GM23338 (cell line): ENCODE measurements around the gene DPYSL5. TPM values are rescaled to one million over a fixed set of nuclear protein-coding genes. Genes with fewer than 3 reads are reported as not detected.

Experiments
- ATAC-seq: fragments of 200-7000 bp; cut with Tn5 transposase; 3 replicates; pipeline ENCODE4 v1.9.1; 2020
- DNase-seq: peaks from one replicate; pipeline ENCODE4 v3.0.0-alpha.2; 2015; ENCODE audit warnings: low spot score
- H2AFZ ChIP-seq: fragments of 200-600 bp; sonication (generic); 2 replicates; pipeline ENCODE4 v1.8.0; 2016; ENCODE audit warnings: antibody characterized with exemption, mild to moderate bottlenecking, moderate library complexity
- H3F3A ChIP-seq: fragments of 200-600 bp; sonication (generic); replicated peaks from 2 replicates; pipeline ENCODE4 v1.8.0; 2017; ENCODE audit warnings: antibody characterized with exemption, mixed run types, low read depth
- H3K27ac ChIP-seq: fragments of 200-600 bp; sonication (generic); 2 replicates; pipeline ENCODE4 v1.6.1; 2016; ENCODE audit warnings: low read depth
- H3K27me3 ChIP-seq: fragments of 200-600 bp; sonication (generic); 2 replicates; pipeline ENCODE4 v1.8.0; 2016; ENCODE audit warnings: mild to moderate bottlenecking, mixed run types, moderate library complexity; ENCODE audit not compliant: insufficient read depth
- H3K36me3 ChIP-seq: fragments of 200-600 bp; sonication (generic); 2 replicates; pipeline ENCODE4 v1.8.0; 2016; ENCODE audit warnings: mild to moderate bottlenecking; ENCODE audit not compliant: insufficient read depth
- H3K4me1 ChIP-seq: fragments of 200-600 bp; sonication (generic); 2 replicates; pipeline ENCODE4 v1.8.0; 2016; ENCODE audit warnings: mild to moderate bottlenecking, moderate library complexity; ENCODE audit not compliant: insufficient read depth
- H3K4me2 ChIP-seq: fragments of 200-600 bp; sonication (generic); 2 replicates; pipeline ENCODE4 v1.7.1; 2017; ENCODE audit warnings: mixed run types
- H3K4me3 ChIP-seq: fragments of 200-600 bp; sonication (generic); 2 replicates; pipeline ENCODE4 v1.6.1; 2016; ENCODE audit warnings: mixed run types
- H3K79me2 ChIP-seq: fragments of 200-600 bp; sonication (generic); replicated peaks from 2 replicates; pipeline ENCODE4 v1.8.0; 2017; ENCODE audit warnings: mild to moderate bottlenecking; ENCODE audit not compliant: insufficient read depth
- H3K9me2 ChIP-seq: fragments of 200-600 bp; sonication (generic); 2 replicates; pipeline ENCODE4 v1.8.0; 2017; ENCODE audit not compliant: insufficient read depth
- H4K20me1 ChIP-seq: fragments of 200-600 bp; sonication (generic); replicated peaks from 2 replicates; pipeline ENCODE4 v1.8.0; 2017; ENCODE audit warnings: mild to moderate bottlenecking; ENCODE audit not compliant: insufficient read depth
- H3K27ac Mint-ChIP-seq: 2 replicates; pipeline ENCODE4 v1.8.0; 2020; ENCODE audit warnings: inconsistent platforms, mild to moderate bottlenecking, moderate library complexity, mixed read lengths
- H3K27me3 Mint-ChIP-seq: 3 replicates; pipeline ENCODE4 v1.8.0; 2022; ENCODE audit warnings: low read depth, mild to moderate bottlenecking, moderate library complexity, mixed read lengths, inconsistent platforms; ENCODE audit not compliant: insufficient read depth, poor library complexity
- H3K36me3 Mint-ChIP-seq: 3 replicates; pipeline ENCODE4 v1.8.0; 2021; ENCODE audit warnings: low read depth, mild to moderate bottlenecking, inconsistent platforms, moderate library complexity, mixed read lengths
- H3K4me1 Mint-ChIP-seq: 3 replicates; pipeline ENCODE4 v1.8.0; 2020; ENCODE audit warnings: mild to moderate bottlenecking, inconsistent platforms, mixed read lengths
- H3K4me3 Mint-ChIP-seq: 3 replicates; pipeline ENCODE4 v1.8.0; 2021; ENCODE audit warnings: moderate library complexity, mild to moderate bottlenecking, inconsistent platforms, mixed read lengths
- H3K9me3 Mint-ChIP-seq: 3 replicates; pipeline ENCODE4 v1.8.0; 2020; ENCODE audit warnings: moderate library complexity, mild to moderate bottlenecking, inconsistent platforms, mixed read lengths
- EZH2 ChIP-seq: fragments of 200-600 bp; sonication (generic); IDR thresholded peaks from one replicate; pipeline ENCODE4 v1.8.0; 2017; ENCODE audit warnings: antibody characterized with exemption, mild to moderate bottlenecking, low read depth; ENCODE audit not compliant: unreplicated experiment
- EZH2phosphoT487 ChIP-seq: fragments of 200-600 bp; sonication (generic); IDR thresholded peaks from one replicate; pipeline ENCODE4 v1.8.1; 2018; ENCODE audit warnings: antibody characterized with exemption; ENCODE audit not compliant: unreplicated experiment
- JUNB ChIP-seq: IDR thresholded peaks from one replicate; pipeline ENCODE4 v1.6.1; 2016; ENCODE audit warnings: antibody characterized with exemption; ENCODE audit not compliant: unreplicated experiment
- NANOG ChIP-seq: IDR thresholded peaks from 2 replicates; pipeline ENCODE4 v1.6.1; 2016; ENCODE audit warnings: antibody characterized with exemption, borderline replicate concordance
- POLR2AphosphoS5 ChIP-seq: IDR thresholded peaks from 2 replicates; pipeline ENCODE4 v1.6.1; 2016; ENCODE audit warnings: antibody characterized with exemption, low read depth
- REST ChIP-seq: IDR thresholded peaks from one replicate; pipeline ENCODE4 v1.6.1; 2018; ENCODE audit warnings: antibody characterized with exemption; ENCODE audit not compliant: unreplicated experiment
- ZNF114 ChIP-seq: fragments of 250-450 bp; sonication (Bioruptor Pico); IDR thresholded peaks from 2 replicates; pipeline ENCODE4 v1.5.0; 2020; ENCODE audit warnings: mild to moderate bottlenecking, moderate library complexity
- ZNF331 ChIP-seq: fragments of 250-450 bp; sonication (Bioruptor Pico); IDR thresholded peaks from 2 replicates; pipeline ENCODE4 v1.5.0; 2020; ENCODE audit warnings: low read depth, mild to moderate bottlenecking, moderate library complexity
- polyA plus RNA-seq: library from polyadenylated mRNA; unstranded; fragments of >200 nt; fragmentation: Nextera tagmentation; extraction: Ambion mirVana; gene quantifications from 2 replicates; pipeline ENCODE4 v1.2.1, GENCODE V29; 2016
- total RNA-seq: library from RNA; depleted of rRNA; stranded (reverse); fragments of >200 nt; shearing (Covaris generic); gene quantifications from 2 replicates; pipeline ENCODE4 v1.2.3, GENCODE V29; 2014
- TF ChIP-seq, protein P1 (sequence below), 2 experiments: fragments of 200-600 bp in 1 of 2; sonication (generic) in 1 of 2; conservative IDR thresholded peaks; 2 replicates each; pipeline versions ENCODE4 v1.5.1 to v1.6.1; 2016 to 2017; ENCODE audit warnings: antibody characterized with exemption in 2 of 2, low read depth in 2 of 2, mild to moderate bottlenecking in 2 of 2, moderate library complexity in 1 of 2

Gene DPYSL5
- total and polyA plus RNA-seq, 2 experiments from 2014 or later = 3.1 to 8.1 TPM

DNA sequence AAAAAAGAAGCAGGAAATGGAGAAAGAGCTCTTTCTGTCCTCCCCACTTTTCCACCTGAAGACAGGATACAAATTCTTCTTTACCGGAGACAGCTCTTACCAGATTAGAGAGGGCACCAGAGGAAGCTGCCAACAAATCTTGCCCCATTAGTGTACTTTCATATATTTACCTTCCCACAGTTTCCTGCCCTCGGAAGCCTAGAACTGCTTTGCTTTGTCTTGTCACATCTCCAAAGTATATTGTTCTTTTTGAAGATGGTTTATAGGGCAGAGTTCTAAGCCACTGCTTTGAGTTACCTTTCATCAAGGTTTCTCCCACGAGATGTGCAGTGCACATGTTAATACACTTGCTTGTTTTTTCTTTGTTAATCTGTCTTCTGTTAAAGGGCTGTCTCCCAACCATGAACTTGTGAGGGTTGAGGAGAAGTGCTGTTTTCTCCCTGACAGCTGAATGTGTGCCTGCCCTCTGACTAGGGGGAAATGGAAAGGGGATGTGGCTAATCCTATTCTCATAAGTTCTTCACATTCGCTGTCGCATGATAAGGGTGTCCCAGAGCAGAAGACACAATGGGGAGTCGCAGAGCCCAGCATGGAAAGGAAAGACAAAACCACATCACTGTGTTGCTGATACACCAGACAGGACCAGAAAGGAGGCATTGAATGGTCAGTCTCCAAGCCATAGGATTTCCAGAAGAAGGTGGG is 37.9 kb upstream of the DPYSL5 start:
- H3K27me3 ChIP-seq = no peaks in the 10 kb centered on the region
- Mint-ChIP-seq H3K4me1 (no peaks in the 10 kb centered on the region), H3K27me3 (peaks cover 12% of the 10 kb centered on the region), H3K36me3 (no peaks in the 10 kb centered on the region), H3K9me3 (no peaks in the 10 kb centered on the region; the same call in 2 of the 3 replicates), H3K4me3 (no peak overlapping the region), H3K27ac (no peak overlapping the region)
- TF ChIP-seq, protein P1, sequence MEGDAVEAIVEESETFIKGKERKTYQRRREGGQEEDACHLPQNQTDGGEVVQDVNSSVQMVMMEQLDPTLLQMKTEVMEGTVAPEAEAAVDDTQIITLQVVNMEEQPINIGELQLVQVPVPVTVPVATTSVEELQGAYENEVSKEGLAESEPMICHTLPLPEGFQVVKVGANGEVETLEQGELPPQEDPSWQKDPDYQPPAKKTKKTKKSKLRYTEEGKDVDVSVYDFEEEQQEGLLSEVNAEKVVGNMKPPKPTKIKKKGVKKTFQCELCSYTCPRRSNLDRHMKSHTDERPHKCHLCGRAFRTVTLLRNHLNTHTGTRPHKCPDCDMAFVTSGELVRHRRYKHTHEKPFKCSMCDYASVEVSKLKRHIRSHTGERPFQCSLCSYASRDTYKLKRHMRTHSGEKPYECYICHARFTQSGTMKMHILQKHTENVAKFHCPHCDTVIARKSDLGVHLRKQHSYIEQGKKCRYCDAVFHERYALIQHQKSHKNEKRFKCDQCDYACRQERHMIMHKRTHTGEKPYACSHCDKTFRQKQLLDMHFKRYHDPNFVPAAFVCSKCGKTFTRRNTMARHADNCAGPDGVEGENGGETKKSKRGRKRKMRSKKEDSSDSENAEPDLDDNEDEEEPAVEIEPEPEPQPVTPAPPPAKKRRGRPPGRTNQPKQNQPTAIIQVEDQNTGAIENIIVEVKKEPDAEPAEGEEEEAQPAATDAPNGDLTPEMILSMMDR (conservative IDR thresholded peaks at IDR 0.05; ENCODE audit: low read depth in 2 of 2) = no peak
- TF ChIP-seq ZNF331 (CRISPR knock-in tag) (no peak), REST (no peak), NANOG (no peak), POLR2AphosphoS5 (no peak), JUNB (no peak), EZH2 (no peak)
- H3K9me2 ChIP-seq = peaks cover 3% of the 10 kb centered on the region; the same call in 1 of the 2 replicates
- no peaks in the 10 kb centered on the region for H4K20me1 ChIP-seq
- no peaks in the 10 kb centered on the region for H3K36me3 ChIP-seq
- no peaks in the 10 kb centered on the region for H3K4me1 ChIP-seq
- ATAC-seq (no peak), DNase-seq (no peak)
- H3F3A ChIP-seq = no peaks in the 10 kb centered on the region
- H2AFZ ChIP-seq = no peak overlapping the region
- no peak overlapping the region for H3K27ac ChIP-seq
- no peaks in the 10 kb centered on the region for H3K79me2 ChIP-seq
- H3K4me2 ChIP-seq = no peak overlapping the region
- H3K4me3 ChIP-seq = no peak overlapping the region

DNA sequence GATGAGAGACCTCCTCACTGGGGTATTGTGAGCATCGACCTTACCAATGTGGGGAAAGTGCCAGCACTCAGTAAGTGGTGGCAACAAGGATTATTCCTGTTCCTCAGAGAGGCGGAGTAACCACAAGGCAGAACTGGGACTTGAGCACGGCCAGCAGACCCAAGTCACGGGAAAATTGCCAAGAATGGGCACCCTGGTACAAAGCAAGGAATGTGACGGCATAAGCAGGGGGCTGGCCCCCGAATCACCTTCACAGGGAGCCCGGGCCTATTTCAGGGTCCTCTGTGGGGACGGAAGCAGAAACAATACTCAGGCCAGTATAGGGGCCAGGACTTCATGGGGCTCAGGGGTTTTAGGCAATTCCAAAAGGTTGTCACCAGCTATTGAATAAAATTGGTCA is 36.7 kb upstream of the DPYSL5 start:
- Histone ChIP-seq H3K4me2 (no peak overlapping the region), H2AFZ (no peak overlapping the region), H3K27ac (no peak overlapping the region), H3F3A (no peaks in the 10 kb centered on the region), H3K27me3 (no peaks in the 10 kb centered on the region), H3K9me2 (no peaks in the 10 kb centered on the region), H3K79me2 (no peaks in the 10 kb centered on the region), H3K4me3 (no peak overlapping the region), H4K20me1 (no peaks in the 10 kb centered on the region), H3K36me3 (no peaks in the 10 kb centered on the region), H3K4me1 (no peaks in the 10 kb centered on the region)
- Mint-ChIP-seq H3K36me3 (no peaks in the 10 kb centered on the region), H3K9me3 (no peaks in the 10 kb centered on the region; the same call in 2 of the 3 replicates), H3K27ac (no peak overlapping the region), H3K4me1 (no peaks in the 10 kb centered on the region), H3K27me3 (peaks cover 12% of the 10 kb centered on the region), H3K4me3 (no peak overlapping the region)
- DNase-seq (no peak), ATAC-seq (no peak)
- TF ChIP-seq, protein P1 (conservative IDR thresholded peaks at IDR 0.05; ENCODE audit: low read depth in 2 of 2) = no peak
- TF ChIP-seq ZNF114 = no peak
- no peak for TF ChIP-seq POLR2AphosphoS5
- no peak for TF ChIP-seq REST
- TF ChIP-seq EZH2phosphoT487 = no peak
- TF ChIP-seq ZNF331 (CRISPR knock-in tag) = no peak
- TF ChIP-seq EZH2 = no peak
- TF ChIP-seq JUNB = no peak
